AG08395 (cell line): ENCODE data around the gene UBQLNL.
A peak's percentile ranks its signal among the peaks of the same experiment; 100 is the strongest.

Source experiments
- DNase-seq: peaks from one replicate; pipeline ENCODE4 v3.0.0; 2012; ENCODE audit warnings: mixed read lengths, low spot score

The UBQLNL gene, protein sequence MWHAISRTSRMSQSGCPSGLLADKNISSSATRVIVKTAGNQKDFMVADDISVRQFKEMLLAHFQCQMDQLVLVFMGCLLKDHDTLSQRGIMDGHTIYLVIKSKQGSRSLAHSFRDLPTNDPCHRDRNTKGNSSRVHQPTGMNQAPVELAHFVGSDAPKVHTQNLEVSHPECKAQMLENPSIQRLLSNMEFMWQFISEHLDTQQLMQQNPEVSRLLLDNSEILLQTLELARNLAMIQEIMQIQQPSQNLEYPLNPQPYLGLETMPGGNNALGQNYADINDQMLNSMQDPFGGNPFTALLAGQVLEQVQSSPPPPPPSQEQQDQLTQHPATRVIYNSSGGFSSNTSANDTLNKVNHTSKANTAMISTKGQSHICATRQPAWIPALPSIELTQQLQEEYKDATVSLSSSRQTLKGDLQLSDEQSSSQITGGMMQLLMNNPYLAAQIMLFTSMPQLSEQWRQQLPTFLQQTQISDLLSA

DNA sequence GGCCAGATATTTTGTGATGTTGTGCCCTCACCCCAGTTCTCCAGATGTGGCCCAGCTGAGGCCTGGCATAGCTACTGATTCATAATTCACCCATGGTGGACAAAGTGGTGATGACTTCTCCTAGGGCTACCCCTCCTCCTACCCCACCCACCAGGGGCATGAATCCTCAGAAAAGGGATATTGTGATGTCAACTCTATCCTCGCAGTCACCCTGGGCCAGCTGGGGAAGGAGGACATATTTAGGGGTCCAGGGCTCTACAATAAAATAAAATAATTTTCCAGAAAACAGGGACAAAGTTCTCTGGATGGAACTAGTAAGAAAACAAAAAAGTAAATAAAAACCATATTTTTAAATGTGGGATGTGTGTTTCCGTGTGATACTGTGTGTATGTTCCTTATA lies at the start of gene UBQLNL:
UBQLNL (minus strand) TSS at position 101 of the 400 bp plus-strand sequence. CDS start 258 bp downstream, outside the sequence.
- DNase-seq = no peak

DNA sequence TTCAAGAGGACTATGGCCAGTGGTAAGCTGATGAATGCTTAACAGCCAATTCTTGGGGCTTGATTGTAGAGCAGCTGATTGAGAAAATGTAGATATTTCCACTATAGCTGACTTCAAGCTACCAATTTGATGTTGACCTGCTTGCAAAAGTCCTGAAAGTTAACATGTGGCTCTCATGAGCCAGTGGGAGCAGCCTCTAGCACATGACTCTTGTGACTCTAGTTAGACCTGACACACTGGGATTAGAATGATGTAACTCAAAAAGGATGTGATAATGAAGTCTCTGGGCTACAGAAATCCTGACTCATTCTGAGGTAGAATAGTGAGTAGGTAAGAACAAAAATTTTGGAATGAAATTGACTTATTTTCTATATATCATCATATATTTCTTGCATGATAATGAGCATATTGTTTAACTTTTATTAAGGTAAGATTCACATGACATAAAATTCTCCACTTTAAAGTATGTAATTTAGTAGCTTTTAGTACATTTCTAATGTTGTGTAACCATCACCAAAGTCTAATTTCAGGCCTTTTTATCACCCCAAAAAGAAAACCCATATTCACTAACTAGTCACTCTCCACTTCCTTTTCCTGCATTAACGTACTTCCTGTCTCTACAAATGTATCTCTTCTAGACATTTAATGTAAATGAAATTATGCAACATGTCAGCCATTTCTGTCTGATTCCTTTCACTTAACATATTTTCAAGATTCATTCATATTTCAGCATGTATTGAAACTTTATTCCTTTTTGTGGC lies 47.9 kb upstream of the UBQLNL start:
- no peak for DNase-seq

DNA sequence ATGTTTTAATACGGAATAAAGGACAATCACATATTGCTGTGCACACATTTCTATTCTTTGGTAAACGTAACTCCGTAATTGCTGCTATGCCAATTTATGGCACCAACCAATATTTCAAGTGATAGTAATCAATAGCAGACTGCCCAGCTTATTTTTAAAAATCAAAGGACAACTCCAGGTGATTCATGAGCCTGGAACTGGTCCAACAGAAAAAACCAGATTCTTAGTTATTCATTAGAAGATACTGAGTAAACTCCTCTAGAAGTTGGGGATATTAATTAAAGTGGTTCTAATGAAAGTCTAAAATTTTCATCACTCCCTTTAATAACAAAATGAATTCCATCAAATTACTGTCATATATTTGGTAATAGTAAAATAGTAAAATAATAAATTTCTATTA lies 41.3 kb upstream of the UBQLNL start:
- no peak for DNase-seq

DNA sequence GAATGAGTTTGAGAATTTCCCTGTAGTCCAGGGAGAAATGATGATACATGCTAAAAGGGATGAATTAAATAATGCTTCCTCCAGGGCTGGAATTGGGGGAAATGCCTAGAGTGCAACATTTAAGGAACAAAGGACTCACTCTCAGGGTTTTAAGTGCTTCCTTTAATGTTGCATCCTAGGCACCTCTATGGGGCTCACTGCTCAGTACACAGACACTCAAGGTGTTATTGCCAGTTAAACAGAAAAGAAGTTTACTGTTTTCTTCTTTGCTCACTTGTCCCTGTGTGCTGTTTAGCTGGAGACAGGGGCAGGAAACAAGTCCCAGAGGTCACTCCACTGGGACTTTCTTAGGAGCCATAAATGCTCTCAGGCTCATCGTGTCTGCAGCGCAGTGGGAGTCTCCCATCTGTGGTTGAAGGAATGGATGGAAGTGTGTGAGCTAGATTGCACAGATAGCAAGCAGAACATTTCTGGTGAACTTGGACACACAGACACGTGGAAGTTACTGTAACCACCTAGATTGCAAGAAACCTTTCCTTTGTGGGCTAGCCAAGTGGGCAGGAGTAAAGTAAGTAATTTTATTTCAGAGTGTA lies 40.2 kb upstream of the UBQLNL start:
- no peak for DNase-seq

DNA sequence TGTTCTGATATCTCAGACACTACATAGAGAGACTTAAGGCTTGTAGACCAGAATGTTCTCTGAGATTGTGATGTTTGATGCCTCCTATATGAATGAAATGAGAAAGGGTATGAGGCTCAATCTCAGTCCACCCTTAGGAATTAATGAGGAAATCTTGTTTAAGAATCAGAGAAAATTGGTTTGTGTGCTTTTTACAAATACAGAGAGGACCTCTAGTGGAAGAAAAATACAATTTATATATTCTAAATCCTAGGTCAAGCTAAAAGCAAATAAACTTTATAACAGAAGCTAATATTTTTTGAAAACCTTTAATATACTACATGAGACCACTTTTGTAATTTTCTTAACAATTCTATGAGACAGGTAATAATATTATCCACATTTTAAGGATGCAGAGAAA lies 36.8 kb upstream of the UBQLNL start:
- DNase-seq = no peak

DNA sequence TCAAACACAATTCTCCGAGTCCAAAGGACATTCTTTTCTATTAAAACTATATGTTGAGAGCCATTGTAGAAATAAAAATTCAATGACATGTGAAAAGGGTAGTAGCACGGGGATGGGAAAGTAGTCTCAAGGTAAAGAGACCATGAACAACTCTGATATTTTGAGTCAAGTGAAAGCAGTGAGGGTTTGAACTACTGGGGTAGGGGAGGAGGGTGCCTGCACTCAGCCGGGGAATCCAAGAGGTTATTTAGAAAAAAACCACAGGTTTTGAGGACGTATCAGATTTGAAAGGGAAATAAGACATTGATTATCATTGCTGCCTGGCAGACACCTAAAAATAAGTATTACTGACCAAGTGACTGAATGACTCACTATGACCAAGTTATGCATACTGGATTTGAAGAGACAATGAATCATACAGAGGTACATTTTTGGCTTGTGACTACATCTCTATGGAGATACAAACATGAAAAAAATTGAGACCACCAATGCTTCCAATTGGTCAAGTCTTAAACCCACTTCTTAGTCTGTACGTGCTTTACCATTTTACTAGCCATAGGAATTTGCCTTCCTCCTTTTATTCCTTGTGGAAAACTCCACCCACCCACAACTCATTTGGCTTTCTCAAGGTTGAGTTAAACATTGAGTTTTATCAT lies 34.1 kb upstream of the UBQLNL start:
- DNase-seq = peak; percentile 67

DNA sequence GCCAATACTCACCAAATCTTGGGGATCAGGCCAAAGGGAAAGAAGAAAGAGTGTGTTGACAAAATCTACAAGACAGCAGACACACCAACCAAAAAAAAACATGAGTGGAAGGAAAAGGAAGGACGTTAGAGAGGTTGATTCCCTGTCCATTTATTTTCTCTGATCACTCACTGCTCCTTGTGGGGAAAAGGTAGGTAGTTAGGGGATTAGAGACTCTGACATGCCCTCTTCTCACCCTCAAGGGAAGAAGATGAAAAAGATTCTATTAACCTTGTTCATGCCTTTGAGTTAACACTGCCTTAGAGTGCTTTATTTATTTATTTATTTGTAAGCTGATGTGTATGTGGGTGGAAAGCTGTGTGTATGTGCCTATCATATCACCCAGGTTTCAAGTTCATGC lies 31.9 kb upstream of the UBQLNL start, which contains the start of gene OR52H1:
OR52H1 (minus strand) TSS at position 101 of the 400 bp plus-strand sequence. CDS start 3,035 bp downstream, outside the sequence.
- DNase-seq = no peak

DNA sequence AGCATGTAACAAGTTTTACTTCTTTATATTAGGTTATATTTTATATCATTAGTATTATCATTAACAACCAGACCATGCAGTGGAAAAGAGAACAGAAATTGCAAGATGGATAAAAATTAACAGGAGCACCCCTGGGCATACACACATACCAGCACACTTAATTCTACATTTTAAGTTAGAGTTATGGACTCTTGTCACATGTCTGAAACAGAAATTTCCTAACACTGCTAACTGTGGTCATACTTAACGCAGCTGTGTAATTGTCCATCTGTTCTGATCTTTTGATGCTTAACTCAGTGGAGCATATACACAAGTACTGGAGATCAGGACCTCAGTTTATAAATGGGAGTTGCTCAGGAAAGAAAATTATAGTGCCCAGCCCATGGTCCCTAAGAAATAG lies 31.5 kb upstream of the UBQLNL start:
- no peak for DNase-seq

DNA sequence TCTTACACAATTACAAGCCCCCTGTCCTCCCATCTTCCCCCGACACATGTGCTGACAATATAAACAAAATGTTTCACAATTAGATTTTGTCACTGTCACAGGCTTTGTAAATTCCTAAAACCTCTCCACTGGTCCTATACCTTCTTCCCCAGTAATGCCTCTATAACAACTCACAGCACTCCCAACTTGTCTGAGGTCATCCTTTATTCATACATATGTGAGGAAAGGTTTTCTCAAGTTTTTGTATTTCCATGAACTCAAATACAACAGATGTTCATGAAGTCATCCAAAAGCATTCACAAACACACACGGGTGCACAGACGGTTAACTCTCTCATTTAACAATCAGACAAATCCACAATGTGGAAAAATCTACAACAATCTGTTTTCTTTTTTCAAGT lies 30.0 kb upstream of the UBQLNL start:
- DNase-seq = no peak

DNA sequence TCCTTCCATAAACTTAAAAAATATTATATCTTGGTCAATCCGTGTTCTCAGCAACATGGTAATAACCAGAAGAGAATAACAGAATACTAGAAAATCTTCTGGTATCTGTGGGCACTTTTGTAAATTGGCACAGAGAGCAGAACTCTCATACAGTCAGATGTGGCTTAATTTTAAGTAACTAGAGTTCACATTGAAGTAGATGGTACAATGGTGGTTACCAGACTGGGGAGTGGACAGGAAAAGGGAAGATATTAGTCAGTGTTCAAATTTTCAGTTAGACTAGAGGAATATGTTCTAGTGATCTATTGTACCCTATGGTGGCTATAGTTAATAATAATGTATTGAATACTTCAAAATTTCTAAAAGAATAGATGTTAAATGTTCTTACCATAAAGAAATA lies 24.9 kb upstream of the UBQLNL start:
- DNase-seq = no peak

DNA sequence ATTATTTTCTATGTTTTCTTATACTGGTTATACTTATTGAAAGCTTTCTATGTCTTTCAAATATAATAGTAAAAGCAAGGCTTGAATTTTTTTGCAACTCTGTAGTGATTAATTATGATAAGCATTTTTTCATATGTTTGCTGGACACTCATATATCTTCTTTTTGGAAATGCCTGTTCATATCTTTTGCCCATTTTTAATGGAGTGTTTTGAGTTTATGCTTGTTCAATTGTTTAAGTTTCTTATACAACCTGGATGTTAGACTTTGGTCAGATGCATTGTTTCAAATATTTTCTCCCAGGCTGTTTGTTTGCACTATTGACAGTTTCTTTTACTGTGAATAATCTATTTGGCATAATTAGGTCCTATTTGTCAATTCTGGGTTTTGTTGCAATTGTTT lies 20.0 kb upstream of the UBQLNL start:
- DNase-seq = no peak

DNA sequence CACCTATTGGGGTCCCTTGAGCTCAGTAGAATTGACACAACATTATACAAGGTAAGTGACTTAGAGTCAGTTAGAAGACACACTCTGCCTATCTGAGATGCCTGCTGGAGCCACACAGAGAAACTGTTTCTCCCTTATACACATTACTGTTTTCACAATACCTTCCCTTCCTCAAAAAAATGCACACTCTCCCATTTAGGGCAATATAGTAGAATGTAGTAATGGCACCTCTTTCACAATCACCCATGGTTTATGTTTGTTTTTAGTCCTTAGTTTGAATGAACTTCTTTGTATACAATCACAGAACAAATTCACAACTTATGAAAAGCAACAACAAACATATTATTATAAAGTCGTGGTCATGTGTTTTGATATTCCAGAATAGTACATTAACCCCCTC lies 17.5 kb upstream of the UBQLNL start:
- no peak for DNase-seq

DNA sequence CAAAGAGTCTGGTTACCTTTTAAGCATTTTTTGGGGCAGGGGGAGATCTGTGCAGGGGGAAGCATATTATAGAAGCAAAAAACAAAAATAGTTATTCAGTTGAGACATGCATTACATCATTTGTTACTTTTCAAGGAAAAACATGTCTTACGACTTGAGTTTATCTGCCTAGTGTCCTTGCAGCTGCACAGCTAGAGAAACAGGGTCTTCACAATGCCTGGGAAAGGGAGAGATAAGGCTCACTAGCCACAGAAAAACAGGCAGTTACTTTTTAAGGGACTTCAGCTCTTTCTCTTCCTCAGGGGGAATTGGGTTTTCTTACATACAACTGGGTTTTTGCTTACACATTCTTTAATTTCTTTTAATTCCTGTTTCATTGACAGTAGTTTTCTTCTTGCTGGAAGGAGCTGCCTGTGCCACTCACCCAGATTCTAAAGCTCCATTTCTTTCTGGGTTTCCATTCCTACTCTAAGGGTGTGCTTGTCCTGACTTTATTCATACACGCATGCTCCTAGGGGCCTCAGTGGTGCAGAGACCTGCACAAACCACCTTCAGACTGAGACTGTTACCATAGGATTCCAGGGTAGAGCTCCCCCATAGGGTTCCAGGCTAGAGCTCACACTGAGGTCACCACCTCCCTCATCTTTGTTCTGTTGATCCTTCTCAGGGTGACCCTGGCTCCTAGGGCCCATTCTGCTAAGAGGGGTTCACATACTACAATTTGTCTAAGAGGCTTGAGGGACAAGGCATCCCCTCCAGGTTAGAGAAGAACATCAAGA lies 14.7 kb upstream of the UBQLNL start:
- DNase-seq = no peak

DNA sequence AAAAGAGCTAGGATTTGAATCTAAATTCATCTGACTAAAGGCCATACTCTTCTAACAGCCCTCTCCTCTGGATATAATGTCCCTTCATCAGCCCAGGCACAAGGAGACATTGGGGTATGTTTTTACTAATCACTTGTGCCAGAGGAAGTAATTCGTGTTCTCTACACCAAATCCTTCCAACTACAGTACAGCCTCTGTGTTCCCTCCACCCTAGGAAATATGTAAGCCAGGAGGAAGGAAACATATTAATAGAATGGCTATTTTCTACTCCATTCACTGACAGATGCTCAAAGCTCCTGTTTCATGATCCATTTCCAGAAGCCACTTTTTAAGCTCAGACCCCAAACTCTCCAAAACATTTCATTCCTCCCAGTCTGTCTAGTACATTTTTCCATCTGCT lies 12.0 kb upstream of the UBQLNL start:
- DNase-seq = no peak

DNA sequence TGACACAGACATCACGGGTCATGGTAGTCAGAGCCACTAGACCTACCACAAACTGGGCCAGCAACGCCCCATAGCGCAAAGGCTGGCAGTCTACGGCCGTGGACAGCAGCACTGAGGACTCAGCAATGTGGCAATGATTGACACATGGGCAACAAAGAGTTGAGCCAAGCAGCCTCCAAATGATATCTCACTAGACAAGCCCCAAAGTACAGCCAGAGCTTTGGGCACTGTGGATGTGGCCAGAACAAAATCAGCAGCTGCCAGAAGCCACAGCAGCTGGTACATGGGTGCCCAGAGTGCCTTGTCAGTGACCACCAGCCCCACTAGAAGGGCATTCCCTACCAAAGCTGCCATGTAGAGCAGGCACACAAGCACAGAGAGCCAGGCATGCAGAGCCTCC lies 11.2 kb upstream of the UBQLNL start:
- no peak for DNase-seq

DNA sequence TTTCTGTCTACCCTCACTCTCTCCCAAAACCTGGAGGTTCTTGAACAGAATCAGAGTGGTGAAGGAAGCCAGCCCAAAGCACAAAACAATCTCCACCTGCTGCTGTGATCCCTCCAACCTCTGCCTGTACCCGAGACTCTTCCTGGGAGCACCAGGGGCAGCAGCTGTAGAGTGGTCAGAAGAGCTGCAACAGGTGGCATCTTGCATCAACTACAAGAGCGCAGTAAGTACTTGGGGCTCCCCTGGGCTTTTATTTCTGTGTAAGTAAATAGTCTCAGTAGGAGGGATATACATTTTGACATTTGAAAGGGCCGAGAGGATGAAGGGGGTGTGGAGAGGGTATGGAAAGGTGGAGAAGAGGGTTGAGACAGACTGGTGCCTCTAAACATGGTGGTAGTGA lies 8.3 kb upstream of the UBQLNL start:
- DNase-seq = no peak

DNA sequence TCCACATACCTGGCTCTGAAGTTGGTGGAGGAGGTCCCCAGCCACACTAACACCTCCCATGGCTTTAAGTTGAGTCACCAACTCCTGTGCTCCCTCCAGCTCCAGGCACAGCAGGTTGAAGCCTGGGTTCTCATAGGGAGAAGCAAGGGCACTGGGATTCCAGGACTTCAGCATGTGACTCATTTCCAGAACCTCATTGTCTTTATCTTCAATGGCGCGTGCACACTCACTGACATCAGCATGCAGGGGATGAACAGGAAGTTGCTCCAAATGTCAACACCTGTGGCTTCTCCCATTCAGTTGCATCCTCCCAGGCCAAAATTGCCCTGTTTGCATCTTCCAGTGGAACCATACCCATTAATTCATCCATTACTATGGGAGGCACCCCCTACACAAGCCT lies 5.8 kb upstream of the UBQLNL start:
- DNase-seq = no peak

DNA sequence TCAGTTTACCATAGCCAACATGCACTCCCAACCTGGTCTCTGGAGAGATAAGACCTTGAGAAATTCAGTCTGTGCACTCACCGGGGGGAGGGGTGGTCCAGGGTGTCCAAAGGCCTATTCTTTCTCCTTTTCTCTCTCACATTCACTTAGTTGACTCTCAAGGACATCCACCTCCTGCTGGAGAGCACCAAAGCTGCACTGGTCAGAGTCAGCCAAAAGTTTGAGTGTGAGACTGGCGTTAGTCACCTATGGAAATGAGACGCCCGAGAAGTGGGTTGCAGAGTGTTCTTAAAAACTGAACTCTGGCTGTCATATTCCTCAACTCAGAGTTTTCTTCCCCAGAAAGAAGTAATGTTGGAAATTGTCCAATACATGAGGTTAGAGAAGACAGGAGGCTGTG lies 5.0 kb upstream of the UBQLNL start:
- DNase-seq = no peak

DNA sequence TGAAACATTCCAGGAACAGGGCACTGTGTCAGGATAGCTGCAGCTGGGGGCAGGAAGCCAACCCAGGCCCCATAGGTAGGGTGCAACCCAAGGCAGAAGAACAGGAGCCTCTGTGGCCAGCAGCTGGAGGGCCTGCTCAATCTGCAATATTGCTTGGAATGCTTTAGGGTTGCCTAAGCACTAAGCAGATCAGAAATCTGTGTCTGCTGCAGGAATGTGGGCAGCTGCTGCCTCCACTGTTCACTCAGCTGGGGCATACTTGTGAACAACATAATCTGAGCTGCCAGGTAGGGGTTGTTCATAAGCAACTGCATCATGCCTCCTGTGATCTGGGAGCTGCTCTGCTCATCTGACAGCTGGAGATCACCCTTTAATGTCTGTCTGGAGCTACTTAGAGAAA lies 1.7 kb downstream of the UBQLNL start:
- no peak for DNase-seq

DNA sequence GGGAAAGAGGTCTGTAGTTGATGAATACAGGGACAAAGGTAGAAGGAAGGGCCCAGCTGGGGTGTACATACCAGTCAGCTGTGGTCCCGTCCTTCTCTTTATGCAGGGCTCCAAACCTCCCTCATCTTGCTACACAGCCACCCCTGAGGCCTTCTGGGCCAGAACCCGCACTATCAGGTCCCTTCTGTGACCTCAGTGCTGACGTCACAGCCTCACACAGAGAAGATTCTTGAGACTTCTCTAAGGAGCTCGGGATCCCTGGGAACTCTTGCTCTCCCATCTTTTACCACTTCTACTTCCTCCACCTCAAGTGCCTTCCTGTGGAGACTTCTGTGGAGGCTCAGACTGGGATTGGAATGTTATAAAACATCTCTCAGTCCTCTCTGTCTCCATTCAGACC lies 6.7 kb downstream of the UBQLNL start, which contains the start of gene UBQLN3:
UBQLN3 (minus strand) TSS at position 155 of the 400 bp plus-strand sequence. CDS start 399 bp downstream, outside the sequence.
- no peak for DNase-seq

DNA sequence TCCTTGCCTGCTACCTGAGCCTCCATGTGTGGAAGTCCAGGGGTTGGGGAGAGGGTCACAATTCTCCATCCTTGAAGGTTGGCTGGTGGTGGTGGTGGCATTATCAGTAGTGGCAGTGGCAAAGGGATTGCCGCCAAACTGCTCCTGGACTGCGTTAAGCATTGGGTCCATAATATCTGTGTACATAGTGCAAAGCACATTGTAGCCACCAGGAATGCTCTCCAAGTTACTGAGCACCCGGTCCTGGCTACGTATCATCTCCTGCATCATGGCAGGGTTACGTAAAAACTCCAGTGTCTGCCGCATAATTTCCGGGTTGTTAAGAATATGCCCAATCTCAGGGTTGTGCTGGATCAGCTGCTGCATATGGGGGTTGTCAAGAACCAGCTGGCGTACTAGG lies 7.9 kb downstream of the UBQLNL start:
- DNase-seq = no peak
